Measurements from ENCODE around the gene MYCBPAP.

DNA sequence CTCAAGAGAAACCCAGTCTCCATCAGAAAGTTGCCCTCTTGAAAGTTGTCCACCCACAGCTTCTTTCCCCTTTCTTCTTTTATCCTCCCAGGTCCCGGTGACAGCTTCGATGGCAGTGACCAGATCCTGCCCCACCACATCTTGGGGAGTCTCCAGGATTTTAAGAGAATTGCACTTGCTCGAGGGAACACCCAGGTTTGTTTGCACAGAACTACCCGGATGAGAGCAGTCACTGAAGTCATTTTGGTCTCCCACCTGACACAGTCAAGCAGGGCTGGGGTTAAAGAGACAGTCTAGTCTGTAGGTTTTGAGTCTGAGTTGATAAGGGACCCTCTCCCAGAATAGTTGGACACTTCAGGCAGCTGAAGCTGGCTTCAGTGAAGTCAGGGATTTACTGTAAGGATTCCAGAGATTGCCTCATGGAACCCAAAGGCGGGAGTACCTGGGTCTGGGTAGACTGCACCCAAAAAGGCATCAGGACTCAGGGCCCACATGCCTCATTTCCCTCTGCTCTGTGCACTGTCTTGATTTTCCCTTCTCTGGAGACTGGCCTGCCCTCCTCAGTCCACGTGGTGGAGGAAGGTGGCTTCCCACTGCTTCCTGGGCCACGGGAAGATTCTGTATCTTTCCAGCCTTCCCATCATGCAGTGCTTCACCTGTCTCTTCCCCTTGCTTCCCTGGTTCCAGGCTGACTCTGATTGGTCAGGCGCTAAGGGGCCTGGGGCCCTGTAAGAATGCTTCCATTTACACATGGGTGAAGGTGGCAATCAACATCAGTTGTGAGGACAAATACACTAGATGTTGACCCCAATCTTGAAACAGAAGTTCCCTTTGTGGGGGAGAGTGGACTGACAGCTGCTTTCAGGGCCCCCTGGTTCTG is 9.5 kb downstream of the MYCBPAP start:
- TF ChIP-seq, protein P1, sequence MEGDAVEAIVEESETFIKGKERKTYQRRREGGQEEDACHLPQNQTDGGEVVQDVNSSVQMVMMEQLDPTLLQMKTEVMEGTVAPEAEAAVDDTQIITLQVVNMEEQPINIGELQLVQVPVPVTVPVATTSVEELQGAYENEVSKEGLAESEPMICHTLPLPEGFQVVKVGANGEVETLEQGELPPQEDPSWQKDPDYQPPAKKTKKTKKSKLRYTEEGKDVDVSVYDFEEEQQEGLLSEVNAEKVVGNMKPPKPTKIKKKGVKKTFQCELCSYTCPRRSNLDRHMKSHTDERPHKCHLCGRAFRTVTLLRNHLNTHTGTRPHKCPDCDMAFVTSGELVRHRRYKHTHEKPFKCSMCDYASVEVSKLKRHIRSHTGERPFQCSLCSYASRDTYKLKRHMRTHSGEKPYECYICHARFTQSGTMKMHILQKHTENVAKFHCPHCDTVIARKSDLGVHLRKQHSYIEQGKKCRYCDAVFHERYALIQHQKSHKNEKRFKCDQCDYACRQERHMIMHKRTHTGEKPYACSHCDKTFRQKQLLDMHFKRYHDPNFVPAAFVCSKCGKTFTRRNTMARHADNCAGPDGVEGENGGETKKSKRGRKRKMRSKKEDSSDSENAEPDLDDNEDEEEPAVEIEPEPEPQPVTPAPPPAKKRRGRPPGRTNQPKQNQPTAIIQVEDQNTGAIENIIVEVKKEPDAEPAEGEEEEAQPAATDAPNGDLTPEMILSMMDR (IDR thresholded peaks at IDR 0.05) = no peak
- TF ChIP-seq POLR2A (IDR thresholded peaks at IDR 0.05) = no peak

Data from right lobe of liver (tissue), 4 donors.